Activated T-helper 1 cell treated with anti-CD3 and anti-CD28 coated beads, Interleukin-12 subunit alpha, Interleukin-12 subunit beta, Interleukin-2, Interleukin-4 antibody, amounts not matched to agents 30 ng/mL and 10 ng/mL and 1 ng/mL, durations not matched to agents 14 hours and 24 hours and 36 hours (primary cell): ENCODE measurements around the gene PHF21A. TPM values are rescaled to one million over a fixed set of nuclear protein-coding genes. Genes with fewer than 3 reads are reported as not detected.

Experiments
- DNase-seq: peaks from one replicate; pipeline ENCODE4 v3.0.0; 2021; ENCODE audit warnings: low spot score
- H3K27ac Mint-ChIP-seq: one replicate; pipeline ENCODE4 v1.8.0; 2021; ENCODE audit warnings: mild to moderate bottlenecking, mixed read lengths
- H3K27me3 Mint-ChIP-seq: one replicate; pipeline ENCODE4 v1.8.0; 2022; ENCODE audit warnings: mild to moderate bottlenecking, moderate library complexity, mixed read lengths; ENCODE audit not compliant: insufficient read depth
- H3K36me3 Mint-ChIP-seq: one replicate; pipeline ENCODE4 v1.8.0; 2021; ENCODE audit warnings: low read depth, mixed read lengths
- H3K4me1 Mint-ChIP-seq: one replicate; pipeline ENCODE4 v1.8.0; 2021; ENCODE audit warnings: low read depth, mixed read lengths
- H3K4me3 Mint-ChIP-seq: one replicate; pipeline ENCODE4 v1.8.0; 2021; ENCODE audit warnings: mild to moderate bottlenecking, moderate library complexity, mixed read lengths
- H3K9me3 Mint-ChIP-seq: one replicate; pipeline ENCODE4 v1.8.0; 2021; ENCODE audit warnings: mixed read lengths
- intact Hi-C: fragments of 100-400 bp; cut with micrococcal nuclease; formaldehyde crosslinking; loops from one replicate; pipeline ENCODE4 v1.15.1; 2024
- total RNA-seq: library from RNA; stranded (reverse); gene quantifications from 2 replicates; pipeline ENCODE4 v1.2.3, GENCODE V29; 2022

Gene PHF21A
- total RNA-seq, 1 donor from 2014 or later, result 32.9 TPM

GRCh38 chr11:46064221-46064620 is 57.0 kb downstream of the PHF21A start:
- Mint-ChIP-seq H3K4me3 (no peak overlapping the region), H3K27me3 (no peaks in the 10 kb centered on the region), H3K4me1 (peaks cover 8% of the 10 kb centered on the region), H3K36me3 (peaks cover 18% of the 10 kb centered on the region), H3K27ac (no peak overlapping the region), H3K9me3 (no peaks in the 10 kb centered on the region)
- intact Hi-C loops, result no loop called here
- no peak for DNase-seq

- no peak for DNase-seq
- intact Hi-C loops, result no loop called here
- Mint-ChIP-seq H3K27me3 (no peaks in the 10 kb centered on the region), H3K4me3 (no peak overlapping the region), H3K9me3 (no peaks in the 10 kb centered on the region), H3K27ac (no peak overlapping the region), H3K4me1 (peaks cover 8% of the 10 kb centered on the region), H3K36me3 (peaks cover 13% of the 10 kb centered on the region)
These were observed 58.1 kb downstream of the PHF21A start for GRCh38 chr11:46063138-46063537.

- Mint-ChIP-seq H3K36me3 (peaks cover 18% of the 10 kb centered on the region), H3K4me1 (peaks cover 13% of the 10 kb centered on the region), H3K4me3 (no peak overlapping the region), H3K27me3 (no peaks in the 10 kb centered on the region), H3K9me3 (no peaks in the 10 kb centered on the region), H3K27ac (no peak overlapping the region)
- no peak for DNase-seq
- intact Hi-C loops, result no loop called here
These were observed 61.2 kb downstream of the PHF21A start for GRCh38 chr11:46060013-46060412.

DNA sequence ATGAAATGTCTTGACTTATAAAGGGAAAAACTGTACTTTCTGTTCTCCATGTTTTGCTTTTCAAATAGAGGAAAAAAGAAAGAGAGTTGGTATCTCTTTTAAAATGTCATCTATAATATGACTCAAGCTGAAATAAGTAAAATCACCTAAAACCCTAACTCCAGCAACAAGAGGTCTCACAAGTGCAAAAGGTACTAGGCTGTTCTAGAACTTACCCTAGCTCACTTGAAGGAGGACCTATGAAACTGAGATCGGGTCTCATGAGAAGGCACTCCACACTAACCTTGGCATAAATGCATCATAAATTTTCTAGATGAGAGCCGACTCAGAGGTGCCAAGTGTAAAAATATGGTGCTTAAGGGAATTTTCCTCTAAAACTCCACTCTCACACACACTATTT is 63.8 kb downstream of the PHF21A start:
- Mint-ChIP-seq H3K36me3 (peaks cover 18% of the 10 kb centered on the region), H3K4me3 (no peak overlapping the region), H3K9me3 (no peaks in the 10 kb centered on the region), H3K4me1 (peaks cover 13% of the 10 kb centered on the region), H3K27ac (no peak overlapping the region), H3K27me3 (no peaks in the 10 kb centered on the region)
- intact Hi-C loops, result no loop called here
- DNase-seq, result no peak

- H3K9me3 Mint-ChIP-seq, result no peaks in the 10 kb centered on the region
- peaks cover 13% of the 10 kb centered on the region for H3K36me3 Mint-ChIP-seq
- H3K27me3 Mint-ChIP-seq, result no peaks in the 10 kb centered on the region
- intact Hi-C loops, result no loop called here
- no peak for DNase-seq
- no peak overlapping the region for H3K27ac Mint-ChIP-seq
- H3K4me3 Mint-ChIP-seq, result no peak overlapping the region
- peaks cover 13% of the 10 kb centered on the region for H3K4me1 Mint-ChIP-seq
These were observed 65.9 kb downstream of the PHF21A start for GRCh38 chr11:46055371-46055770.

- Mint-ChIP-seq H3K4me1 (peaks cover 6% of the 10 kb centered on the region), H3K27me3 (no peaks in the 10 kb centered on the region), H3K27ac (no peak overlapping the region), H3K36me3 (peaks cover 18% of the 10 kb centered on the region), H3K9me3 (no peaks in the 10 kb centered on the region), H3K4me3 (no peak overlapping the region)
- intact Hi-C loops, result no loop called here
- no peak for DNase-seq
These were observed 70.2 kb downstream of the PHF21A start for GRCh38 chr11:46051102-46051501.

DNA sequence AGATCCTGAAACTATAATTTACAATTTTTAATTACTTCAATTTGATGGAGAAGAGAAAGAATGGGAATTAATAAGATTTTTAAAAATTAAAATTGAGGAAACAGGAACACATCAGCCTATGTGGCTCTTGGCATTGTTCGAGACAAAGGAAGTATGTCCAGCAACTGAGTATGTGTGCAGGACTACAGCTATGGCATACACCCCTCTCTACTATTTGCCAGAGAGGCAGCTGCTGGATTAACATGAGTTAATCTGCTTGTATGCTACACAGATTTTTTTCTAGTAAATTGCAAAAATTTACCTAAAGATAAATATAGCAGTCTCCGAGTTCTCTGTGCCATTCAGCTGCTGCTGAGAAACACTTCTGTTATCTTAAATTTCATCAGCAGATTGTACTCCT is 70.6 kb downstream of the PHF21A start:
- no peak overlapping the region for H3K27ac Mint-ChIP-seq
- intact Hi-C loops, result no loop called here
- no peak overlapping the region for H3K4me3 Mint-ChIP-seq
- H3K4me1 Mint-ChIP-seq, result peaks cover 5% of the 10 kb centered on the region
- no peaks in the 10 kb centered on the region for H3K27me3 Mint-ChIP-seq
- H3K36me3 Mint-ChIP-seq, result peaks cover 19% of the 10 kb centered on the region
- no peak for DNase-seq
- H3K9me3 Mint-ChIP-seq, result no peaks in the 10 kb centered on the region

DNA sequence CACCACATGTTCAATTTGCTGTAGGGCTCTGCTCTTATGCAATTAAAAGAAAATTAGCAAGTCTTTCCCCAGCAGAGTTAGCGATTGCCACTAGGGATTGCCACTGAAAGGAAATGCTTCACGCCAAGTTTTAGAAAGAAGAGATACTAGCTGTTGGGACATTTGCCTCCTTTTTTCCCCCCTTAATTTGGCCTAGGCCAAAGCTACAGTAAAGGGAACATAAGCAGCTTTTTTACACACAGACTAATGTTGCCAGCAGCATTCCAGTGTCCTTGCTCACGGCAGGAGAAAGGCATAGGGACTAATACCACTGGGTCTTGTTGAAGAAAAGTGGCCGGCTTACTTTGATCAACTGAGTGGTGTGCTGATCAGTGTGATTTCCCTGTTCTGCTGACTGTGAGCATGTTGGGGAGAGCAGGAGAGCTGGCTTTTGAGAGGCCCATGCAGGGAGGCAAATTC is 71.2 kb downstream of the PHF21A start:
- H3K4me1 Mint-ChIP-seq, result no peaks in the 10 kb centered on the region
- no peaks in the 10 kb centered on the region for H3K27me3 Mint-ChIP-seq
- no peak for DNase-seq
- H3K4me3 Mint-ChIP-seq, result no peak overlapping the region
- no peaks in the 10 kb centered on the region for H3K9me3 Mint-ChIP-seq
- H3K27ac Mint-ChIP-seq, result no peak overlapping the region
- peaks cover 17% of the 10 kb centered on the region for H3K36me3 Mint-ChIP-seq
- intact Hi-C loops, result no loop called here

- H3K9me3 Mint-ChIP-seq, result no peaks in the 10 kb centered on the region
- no peak overlapping the region for H3K4me3 Mint-ChIP-seq
- peaks cover 17% of the 10 kb centered on the region for H3K36me3 Mint-ChIP-seq
- no peak for DNase-seq
- H3K4me1 Mint-ChIP-seq, result no peaks in the 10 kb centered on the region
- no peak overlapping the region for H3K27ac Mint-ChIP-seq
- H3K27me3 Mint-ChIP-seq, result no peaks in the 10 kb centered on the region
- intact Hi-C loops, result no loop called here
These were observed 71.8 kb downstream of the PHF21A start for GRCh38 chr11:46049325-46049897.

- no peak overlapping the region for H3K27ac Mint-ChIP-seq
- H3K4me1 Mint-ChIP-seq, result no peaks in the 10 kb centered on the region
- no peaks in the 10 kb centered on the region for H3K27me3 Mint-ChIP-seq
- no peaks in the 10 kb centered on the region for H3K9me3 Mint-ChIP-seq
- intact Hi-C loops, result no loop called here
- H3K4me3 Mint-ChIP-seq, result no peak overlapping the region
- peaks cover 17% of the 10 kb centered on the region for H3K36me3 Mint-ChIP-seq
- DNase-seq, result no peak
These were observed 73.1 kb downstream of the PHF21A start for GRCh38 chr11:46048198-46048597.

GRCh38 chr11:46047520-46047919 is 73.7 kb downstream of the PHF21A start:
- Mint-ChIP-seq H3K36me3 (peaks cover 19% of the 10 kb centered on the region), H3K27ac (no peak overlapping the region), H3K27me3 (no peaks in the 10 kb centered on the region), H3K4me3 (no peak overlapping the region), H3K4me1 (no peaks in the 10 kb centered on the region), H3K9me3 (no peaks in the 10 kb centered on the region)
- intact Hi-C loops, result no loop called here
- no peak for DNase-seq

- intact Hi-C loops, result no loop called here
- no peak for DNase-seq
- Mint-ChIP-seq H3K27ac (no peak overlapping the region), H3K36me3 (peaks cover 16% of the 10 kb centered on the region), H3K27me3 (no peaks in the 10 kb centered on the region), H3K9me3 (no peaks in the 10 kb centered on the region), H3K4me1 (peaks cover 6% of the 10 kb centered on the region), H3K4me3 (no peak overlapping the region)
These were observed 75.4 kb downstream of the PHF21A start for GRCh38 chr11:46045811-46046210.

DNA sequence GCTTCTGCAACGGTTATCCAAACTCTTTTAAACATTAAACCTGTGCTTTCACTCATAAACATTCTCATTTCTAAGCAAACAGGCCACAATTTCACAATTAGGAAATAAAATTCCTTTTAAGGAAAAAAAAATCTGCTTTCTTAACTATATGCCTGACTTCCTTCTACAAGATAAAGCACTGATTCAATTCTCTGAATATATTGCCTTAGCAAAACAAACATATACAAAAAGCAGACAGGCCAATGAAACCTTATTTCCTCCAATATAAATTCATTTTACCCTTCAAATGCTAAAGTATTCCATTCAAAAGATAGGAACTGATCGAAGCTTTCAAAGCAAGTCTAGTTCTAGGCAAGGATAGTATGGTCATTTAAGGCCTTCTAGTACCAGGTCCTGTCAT is 76.7 kb downstream of the PHF21A start:
- H3K9me3 Mint-ChIP-seq, result no peaks in the 10 kb centered on the region
- intact Hi-C loops, result no loop called here
- H3K36me3 Mint-ChIP-seq, result peaks cover 15% of the 10 kb centered on the region
- H3K4me3 Mint-ChIP-seq, result no peak overlapping the region
- H3K4me1 Mint-ChIP-seq, result peaks cover 9% of the 10 kb centered on the region
- no peak overlapping the region for H3K27ac Mint-ChIP-seq
- DNase-seq, result no peak
- no peaks in the 10 kb centered on the region for H3K27me3 Mint-ChIP-seq

- intact Hi-C loops, result no loop called here
These were observed 81.3 kb downstream of the PHF21A start for GRCh38 chr11:46039990-46040389.

More at GRCh38 chr11:46039990-46040389, 81.3 kb downstream of the PHF21A start:
- Mint-ChIP-seq H3K36me3 (peaks cover 4% of the 10 kb centered on the region), H3K27me3 (no peaks in the 10 kb centered on the region), H3K9me3 (no peaks in the 10 kb centered on the region), H3K27ac (no peak overlapping the region), H3K4me1 (peaks cover 19% of the 10 kb centered on the region), H3K4me3 (no peak overlapping the region)
- DNase-seq, result no peak
